K562 (cell line): ENCODE measurements around the gene KCNG1.

Experiments used
- CREBBP ChIP-seq: IDR thresholded peaks from one replicate; pipeline ENCODE4 v1.6.1; 2012; ENCODE audit warnings: low read depth, mild to moderate bottlenecking, control low read depth, inconsistent platforms, low read length
- ESRRB ChIP-seq: fragments of 250-450 bp; sonication (Bioruptor Pico); IDR thresholded peaks from 2 replicates; pipeline ENCODE4 v1.5.0; 2020; ENCODE audit warnings: mild to moderate bottlenecking, moderate library complexity, borderline replicate concordance
- KAT8 ChIP-seq: fragments of 450-650 bp; IDR thresholded peaks from 2 replicates; pipeline ENCODE4 v1.6.1; 2016; ENCODE audit warnings: low read depth, mild to moderate bottlenecking
- MECOM ChIP-seq: fragments of 250-450 bp; sonication (Bioruptor Pico); IDR thresholded peaks from 2 replicates; pipeline ENCODE4 v1.8.0; 2022; ENCODE audit warnings: inconsistent platforms
- NCOA1 ChIP-seq: fragments of 450-650 bp; IDR thresholded peaks from 2 replicates; pipeline ENCODE4 v1.6.1; 2016; ENCODE audit warnings: low read depth
- NCOA4 ChIP-seq: fragments of 450-650 bp; IDR thresholded peaks from 2 replicates; pipeline ENCODE4 v1.6.1; 2018; ENCODE audit warnings: mild to moderate bottlenecking; ENCODE audit not compliant: partially characterized antibody
- POLR2A ChIP-seq: fragments of 450-650 bp; conservative IDR thresholded peaks from 2 replicates; pipeline ENCODE4 v1.6.1; 2016
- RAD21 ChIP-seq, 2 experiments: fragments of 250-450 bp in 1 of 2; fragments of 450-650 bp in 1 of 2; sonication (Bioruptor Pico) in 1 of 2; formaldehyde crosslinking in 1 of 2; IDR thresholded peaks in 1 of 2; conservative IDR thresholded peaks in 1 of 2; 2 replicates each; pipeline versions ENCODE4 v1.4.0 to v1.8.0; 2020 to 2022; ENCODE audit warnings: mild to moderate bottlenecking in 2 of 2, moderate library complexity in 1 of 2
- STAT5B ChIP-seq: fragments of 250-450 bp; sonication (Bioruptor Pico); IDR thresholded peaks from 2 replicates; pipeline ENCODE4 v1.8.0; 2021; ENCODE audit warnings: mild to moderate bottlenecking, inconsistent platforms
- TAF1 ChIP-seq: IDR thresholded peaks from 2 replicates; pipeline ENCODE4 v1.6.1; 2011; ENCODE audit warnings: mild to moderate bottlenecking, low read length, moderate library complexity; ENCODE audit not compliant: insufficient read depth, control insufficient read depth, severe bottlenecking; ENCODE audit errors: extremely low read depth
- TAF15 ChIP-seq: fragments of 200-400 bp; formaldehyde crosslinking; IDR thresholded peaks from 2 replicates; pipeline ENCODE4 v1.6.1; 2017; ENCODE audit warnings: mild to moderate bottlenecking, low read depth, low read length, moderate library complexity
- ZFP36 ChIP-seq: fragments of 150-350 bp; IDR thresholded peaks from 2 replicates; pipeline ENCODE4 v1.6.1; 2018; ENCODE audit warnings: low read length, low read depth; ENCODE audit not compliant: partially characterized antibody
- ZHX1 ChIP-seq: fragments of 150-350 bp; conservative IDR thresholded peaks from 2 replicates; pipeline ENCODE4 v1.6.1; 2014; ENCODE audit warnings: low read length
- ZNF165 ChIP-seq: fragments of 250-450 bp; sonication (Bioruptor Pico); IDR thresholded peaks from 2 replicates; pipeline ENCODE4 v1.4.0; 2020; ENCODE audit warnings: borderline replicate concordance

- TF ChIP-seq NCOA4 (no peak), KAT8 (no peak), RAD21 (CRISPR knock-in tag; conservative IDR thresholded peaks at IDR 0.05 in 1 of 2, IDR thresholded peaks at IDR 0.05 in 1 of 2) (no peak), CREBBP (no peak), MECOM (CRISPR knock-in tag) (no peak), POLR2A (no peak), TAF15 (no peak), NCOA1 (no peak), ESRRB (CRISPR knock-in tag) (no peak), ZFP36 (no peak), TAF1 (no peak), STAT5B (no peak), ZHX1 (no peak), ZNF165 (CRISPR knock-in tag) (no peak)
These were observed 53.0 kb downstream of the KCNG1 start for GRCh38 chr20:50969912-50970311.
